WI38 (cell line): ENCODE measurements around the gene VPS4B.
"Not testable (repeated sequence)": the region's sequence is repeated elsewhere in the genome, so short reads cannot be mapped to it uniquely, and the experiment has no call there.

Experiments used
- H3K4me3 ChIP-seq: 2 replicates; pipeline ENCODE4 v1.5.1; 2011; ENCODE audit warnings: low read depth, mild to moderate bottlenecking, control low read depth, low read length
- CTCF ChIP-seq: IDR thresholded peaks from 2 replicates; pipeline ENCODE4 v1.5.1; 2012; ENCODE audit warnings: low read depth, mild to moderate bottlenecking, control low read depth, low read length

The VPS4B gene

GRCh38 chr18:63374540-63374939 is 47.7 kb downstream of the VPS4B start:
- no peak for TF ChIP-seq CTCF
- no peak overlapping the region for H3K4me3 ChIP-seq

GRCh38 chr18:63373161-63373560 is 49.1 kb downstream of the VPS4B start:
- H3K4me3 ChIP-seq = no peak overlapping the region
- TF ChIP-seq CTCF = no peak

GRCh38 chr18:63368611-63369010 is 53.7 kb downstream of the VPS4B start:
- no peak overlapping the region for H3K4me3 ChIP-seq
- TF ChIP-seq CTCF = no peak

GRCh38 chr18:63367053-63367953 is 55.0 kb downstream of the VPS4B start, which contains the start of gene KDSR:
Gene KDSR (minus strand): TSS chr18:63367206. CDS start chr18:63367118, 88 bp downstream.
- TF ChIP-seq CTCF = no peak
- peak within 1 kb of the TSS; percentile 91 for H3K4me3 ChIP-seq

GRCh38 chr18:63366213-63367052 is 55.8 kb downstream of the VPS4B start:
- no peak for TF ChIP-seq CTCF
- peak overlapping the region; percentile 91 for H3K4me3 ChIP-seq

- H3K4me3 ChIP-seq = peak overlapping the region; percentile 91
- TF ChIP-seq CTCF = no peak
Observed at GRCh38 chr18:63365876-63366212, 56.4 kb downstream of the VPS4B start.

GRCh38 chr18:63363951-63364350 is 58.3 kb downstream of the VPS4B start:
- no peak overlapping the region for H3K4me3 ChIP-seq
- no peak for TF ChIP-seq CTCF

GRCh38 chr18:63363420-63363819 is 58.9 kb downstream of the VPS4B start:
- not testable (repeated sequence) for H3K4me3 ChIP-seq
